Measurements from ENCODE around the gene CCDC120.
A peak's percentile ranks its signal among the peaks of the same experiment; 100 is the strongest.

The CCDC120 gene, protein sequence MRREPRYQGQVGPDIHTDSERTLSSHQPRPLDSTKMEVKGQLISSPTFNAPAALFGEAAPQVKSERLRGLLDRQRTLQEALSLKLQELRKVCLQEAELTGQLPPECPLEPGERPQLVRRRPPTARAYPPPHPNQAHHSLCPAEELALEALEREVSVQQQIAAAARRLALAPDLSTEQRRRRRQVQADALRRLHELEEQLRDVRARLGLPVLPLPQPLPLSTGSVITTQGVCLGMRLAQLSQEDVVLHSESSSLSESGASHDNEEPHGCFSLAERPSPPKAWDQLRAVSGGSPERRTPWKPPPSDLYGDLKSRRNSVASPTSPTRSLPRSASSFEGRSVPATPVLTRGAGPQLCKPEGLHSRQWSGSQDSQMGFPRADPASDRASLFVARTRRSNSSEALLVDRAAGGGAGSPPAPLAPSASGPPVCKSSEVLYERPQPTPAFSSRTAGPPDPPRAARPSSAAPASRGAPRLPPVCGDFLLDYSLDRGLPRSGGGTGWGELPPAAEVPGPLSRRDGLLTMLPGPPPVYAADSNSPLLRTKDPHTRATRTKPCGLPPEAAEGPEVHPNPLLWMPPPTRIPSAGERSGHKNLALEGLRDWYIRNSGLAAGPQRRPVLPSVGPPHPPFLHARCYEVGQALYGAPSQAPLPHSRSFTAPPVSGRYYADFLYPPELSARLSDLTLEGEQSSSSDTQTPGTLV

DNA sequence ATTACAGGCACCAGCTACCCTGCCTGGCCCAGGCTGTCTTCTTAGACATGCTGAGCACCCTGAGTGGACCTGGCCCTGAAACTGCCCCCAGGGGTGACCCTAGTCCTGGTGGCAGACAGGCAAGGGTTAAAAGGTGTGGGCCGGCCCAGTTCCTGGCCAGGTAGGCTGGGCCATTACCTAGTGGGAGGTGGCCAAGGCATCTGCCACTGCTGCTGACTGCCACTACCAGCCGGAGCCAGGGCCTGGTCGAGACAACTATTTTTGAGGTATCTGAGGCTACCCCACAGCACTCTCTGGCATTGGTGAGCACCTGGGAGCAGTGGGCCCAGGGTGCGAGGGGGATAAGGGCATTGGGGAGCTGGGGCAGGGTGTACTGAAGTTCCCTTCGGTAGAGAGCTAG, at the start of gene CCDC120:
Gene CCDC120 (plus strand): TSS at position 206 of the 400 bp plus-strand sequence. CDS start 3,043 bp downstream, outside the sequence.
- DNase-seq, result no peak

DNA sequence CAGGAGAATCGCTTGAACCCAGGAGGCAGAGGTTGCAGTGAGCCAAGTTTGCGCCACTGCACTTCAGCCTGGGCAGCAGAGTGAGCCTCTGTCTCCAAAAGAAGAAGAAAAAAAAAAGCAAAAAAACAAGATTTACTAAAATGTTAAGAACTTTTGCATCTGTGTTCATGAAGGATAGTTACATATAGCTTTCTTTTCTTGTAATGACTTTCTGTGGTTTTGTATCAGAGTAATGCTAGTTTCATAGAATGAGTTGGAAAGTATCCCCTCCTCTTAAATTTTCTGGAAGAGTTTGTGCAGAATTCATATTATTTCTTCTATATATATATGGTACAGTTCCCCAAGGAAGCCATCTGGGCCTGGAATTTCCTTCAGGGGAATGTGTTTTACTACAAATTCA, 39.7 kb upstream of the CCDC120 start:
- no peak for DNase-seq

DNA sequence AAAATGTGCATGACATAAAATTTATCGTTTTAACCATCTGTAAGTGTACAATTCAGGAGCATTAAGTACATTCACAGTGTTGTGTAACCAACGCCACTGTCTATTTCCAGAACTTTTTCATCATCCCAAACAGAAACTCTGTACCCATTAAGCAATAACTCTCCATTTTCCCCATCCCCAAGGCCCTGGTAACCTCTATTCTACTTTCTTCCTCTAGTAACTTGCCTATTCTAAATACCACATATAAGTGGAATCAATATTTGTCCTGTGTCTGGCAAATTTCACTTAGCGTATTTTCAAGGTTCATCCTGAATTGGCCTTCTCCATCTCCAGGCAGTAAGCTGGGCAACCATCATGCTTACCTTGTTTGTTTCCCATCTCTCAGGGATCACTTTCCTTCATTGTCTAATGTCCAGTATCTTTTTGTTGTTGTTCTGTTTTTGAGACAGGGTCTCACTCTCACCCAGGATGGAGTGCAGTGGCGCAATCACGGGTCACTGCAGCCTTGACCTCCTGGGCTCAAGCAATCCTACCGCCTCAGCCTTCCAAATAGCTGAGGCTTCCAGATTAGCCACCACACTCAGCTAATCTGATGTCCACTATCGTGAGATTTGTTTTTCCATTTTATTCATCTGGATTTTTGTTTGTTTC, 39.1 kb upstream of the CCDC120 start:
- no peak for DNase-seq

DNA sequence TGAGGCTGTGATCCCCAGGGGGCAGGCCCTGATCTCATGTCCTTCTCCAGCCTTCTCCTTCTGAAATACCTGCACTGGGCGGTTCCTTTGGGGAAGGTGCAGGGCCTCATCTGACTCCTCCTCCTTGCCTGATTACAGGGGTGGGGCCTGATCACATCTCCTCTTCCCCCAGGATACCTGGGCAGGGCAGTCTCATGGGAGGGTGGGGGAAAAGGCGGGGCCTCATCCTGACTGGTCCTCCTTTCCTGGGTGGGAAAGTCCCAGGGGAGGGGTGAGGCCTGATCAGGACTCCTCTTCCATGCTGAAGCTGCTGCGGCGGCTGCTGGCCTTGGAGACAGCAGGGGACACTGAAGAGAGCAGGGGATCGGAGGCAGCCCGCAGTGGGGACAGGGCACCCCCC, 28.9 kb upstream of the CCDC120 start:
- no peak for DNase-seq

DNA sequence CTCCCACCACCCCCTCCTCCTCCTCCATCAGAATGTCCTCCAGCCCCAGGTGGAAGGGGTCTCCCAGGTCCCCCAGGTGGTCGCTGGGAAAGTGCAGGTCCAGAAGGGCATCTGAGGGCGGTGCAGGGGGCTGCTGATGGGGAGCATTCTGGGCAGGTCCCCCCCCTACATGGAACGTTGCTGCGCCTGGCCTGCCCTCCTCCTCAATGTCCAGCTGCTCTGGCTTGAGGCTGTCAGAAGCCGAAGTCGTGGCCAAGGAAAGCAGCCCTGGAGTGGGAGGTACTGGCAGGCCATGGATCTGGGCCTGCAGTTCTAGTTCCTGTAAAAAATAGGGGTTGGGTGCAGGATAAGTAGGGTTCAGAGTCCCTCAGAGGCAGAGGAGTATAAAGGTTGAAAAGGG, 28.5 kb upstream of the CCDC120 start:
- DNase-seq, result no peak

DNA sequence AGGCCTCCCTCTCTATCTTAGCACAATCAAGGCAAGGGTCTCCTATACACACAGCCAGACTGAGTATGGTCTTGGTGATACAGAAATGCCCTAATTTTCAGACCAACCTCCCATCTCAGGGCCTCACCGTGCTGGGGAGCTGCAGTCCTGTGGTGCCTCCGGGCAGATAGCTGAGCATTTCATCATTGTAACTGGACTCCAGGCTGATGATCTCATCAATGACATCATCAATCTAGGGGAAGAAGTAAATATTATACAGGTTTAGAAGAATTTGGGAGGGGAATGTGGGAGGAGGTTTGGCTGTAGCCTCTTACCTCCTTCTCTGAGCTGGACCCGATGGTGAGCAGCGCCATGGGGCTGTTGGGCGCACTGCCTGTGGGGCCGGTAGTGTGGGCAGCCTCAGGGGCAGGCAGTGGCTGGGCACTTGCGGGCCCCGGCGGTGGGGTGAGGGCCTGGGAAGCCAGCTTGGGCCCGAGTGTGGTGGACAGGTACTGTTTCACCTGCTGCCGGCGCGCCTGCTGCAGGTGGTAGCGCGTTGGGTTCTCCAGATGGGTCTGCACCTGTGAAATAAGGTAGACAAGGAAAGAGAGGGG, 20.8 kb upstream of the CCDC120 start:
- DNase-seq, result no peak

DNA sequence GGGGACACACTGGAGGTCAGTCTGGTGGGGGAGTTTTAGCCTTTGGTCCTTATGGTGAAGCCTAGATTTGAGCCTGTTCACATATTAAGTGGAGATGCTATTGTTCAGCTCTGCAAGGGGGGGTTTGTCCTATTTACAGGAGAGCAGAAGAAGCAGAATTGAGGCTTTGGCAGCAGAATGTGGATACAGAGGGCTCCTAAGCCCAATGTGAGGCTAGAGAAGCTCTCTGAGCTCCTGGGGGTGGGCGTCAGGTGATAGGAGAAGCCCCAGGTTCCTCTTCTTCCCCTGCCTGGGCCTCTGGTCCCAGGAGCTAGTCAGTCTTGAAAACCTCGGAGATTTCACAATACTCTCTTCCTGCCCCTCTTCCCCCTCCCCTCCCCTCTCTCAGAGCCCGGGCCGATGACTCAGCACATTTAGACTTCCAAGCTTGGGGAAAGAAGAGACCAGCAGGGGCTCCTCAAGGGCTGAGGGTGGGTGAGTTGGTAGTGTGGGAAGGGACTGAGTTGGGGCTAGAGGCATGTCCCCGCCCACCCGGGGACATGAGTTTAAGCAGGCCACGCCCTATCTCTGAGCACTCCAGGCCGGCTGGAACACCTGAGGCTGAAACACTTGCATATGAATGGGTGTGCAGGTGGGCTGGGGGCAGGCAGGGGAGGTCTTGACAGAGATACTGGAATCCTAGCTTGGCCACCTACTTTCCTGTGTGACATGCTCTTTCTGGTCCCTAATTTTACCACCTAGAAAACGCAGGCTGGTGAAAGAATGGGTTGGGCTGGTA, 19.0 kb upstream of the CCDC120 start:
- peak; percentile 62 for DNase-seq

DNA sequence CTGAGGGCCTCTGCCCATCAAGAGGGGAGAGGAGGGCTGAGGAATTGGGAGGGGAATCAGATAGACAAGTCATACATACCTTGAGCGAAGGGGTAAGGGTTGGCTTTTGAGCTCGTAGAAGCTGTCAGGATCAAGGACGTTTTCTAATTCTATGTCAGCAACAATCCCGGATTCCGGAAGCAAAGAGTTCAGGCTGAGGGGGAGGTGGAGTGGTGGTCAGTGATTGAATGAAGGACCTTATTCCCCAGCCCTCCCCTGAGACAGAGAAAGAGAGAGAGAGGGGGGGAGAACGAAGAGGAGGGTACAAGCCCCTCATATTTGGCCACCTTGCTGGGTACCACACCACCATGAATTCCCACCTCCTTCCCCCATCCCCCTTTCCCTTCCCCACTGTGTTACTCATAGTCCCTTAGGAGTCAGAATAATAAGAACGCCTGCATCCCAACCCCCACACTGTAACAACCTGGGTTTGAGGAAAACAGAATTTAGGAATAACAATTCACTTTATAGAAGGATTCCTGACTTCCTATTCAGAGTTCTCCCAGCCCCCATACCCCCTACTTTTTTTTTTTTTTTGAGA, 18.3 kb upstream of the CCDC120 start:
- DNase-seq, result no peak

DNA sequence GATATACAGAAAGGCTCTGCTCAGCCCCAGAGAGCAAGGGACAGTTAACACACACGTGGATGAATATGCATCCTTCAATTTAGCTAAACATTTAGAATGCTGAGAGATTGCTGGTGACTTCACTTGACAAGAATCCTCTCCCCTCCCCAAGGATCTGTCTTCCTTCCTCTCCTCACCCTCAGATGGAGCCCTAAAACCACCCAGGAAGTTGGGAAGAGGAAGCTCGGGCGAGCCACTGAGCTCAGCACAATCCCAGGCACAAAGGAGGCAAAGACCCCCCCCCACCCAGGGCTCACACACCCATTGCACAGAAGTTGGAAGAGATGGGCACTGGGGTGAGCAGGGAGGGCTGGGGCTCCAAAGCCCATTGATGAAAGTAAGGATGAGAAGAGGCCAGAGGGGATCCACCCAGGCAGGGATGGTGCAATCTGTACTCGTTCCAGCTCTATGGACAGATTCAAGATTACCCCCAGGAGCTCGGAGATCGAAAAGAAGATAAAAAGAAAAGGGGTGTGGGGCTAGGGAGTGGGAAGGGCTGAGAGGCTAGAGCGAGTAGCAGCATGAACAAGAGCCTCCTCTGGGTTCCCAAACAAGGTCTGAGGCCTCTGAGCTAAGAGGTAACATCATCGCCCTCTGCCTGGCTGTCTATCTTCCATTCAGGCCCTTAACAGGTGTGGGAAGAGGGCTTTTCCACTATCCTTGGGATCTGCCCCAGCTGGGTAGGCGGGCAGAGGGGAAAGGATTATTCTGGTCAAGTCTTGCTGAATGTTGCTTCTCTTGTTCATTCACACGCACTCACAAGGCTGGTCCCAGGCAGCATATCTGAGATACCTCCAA, 16.8 kb upstream of the CCDC120 start:
- DNase-seq, result peak; percentile 24

DNA sequence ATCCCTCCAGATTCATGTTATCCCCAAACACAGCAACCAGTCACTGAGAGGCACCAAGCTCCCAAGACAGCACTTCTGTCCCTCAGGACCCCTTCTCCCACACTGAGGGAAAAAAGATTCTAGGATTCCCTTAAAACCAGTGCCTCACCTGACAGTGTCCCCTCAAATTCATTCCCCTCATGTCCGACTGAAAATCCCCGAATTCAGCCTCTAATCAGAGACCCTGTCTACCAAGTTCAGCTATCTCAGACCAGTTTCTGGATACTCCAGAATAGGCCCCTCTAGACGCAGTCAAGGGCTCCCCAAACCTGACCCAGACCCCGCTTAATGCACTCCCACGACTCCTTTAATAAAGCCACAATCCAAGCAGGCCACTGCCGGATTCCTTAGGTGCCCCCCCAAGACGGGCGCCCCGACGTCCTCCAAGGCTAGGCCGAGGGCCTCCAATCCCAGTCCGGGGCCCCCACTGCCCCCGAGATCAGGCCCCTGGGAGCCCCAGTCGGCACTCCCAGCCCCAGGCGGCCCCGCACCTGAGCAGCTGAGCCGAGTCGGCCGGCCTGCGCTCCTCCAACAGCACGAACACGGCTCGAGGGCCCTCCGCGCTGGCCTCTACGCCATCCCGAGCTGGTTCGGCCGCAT, 16.1 kb upstream of the CCDC120 start:
- DNase-seq, result no peak

DNA sequence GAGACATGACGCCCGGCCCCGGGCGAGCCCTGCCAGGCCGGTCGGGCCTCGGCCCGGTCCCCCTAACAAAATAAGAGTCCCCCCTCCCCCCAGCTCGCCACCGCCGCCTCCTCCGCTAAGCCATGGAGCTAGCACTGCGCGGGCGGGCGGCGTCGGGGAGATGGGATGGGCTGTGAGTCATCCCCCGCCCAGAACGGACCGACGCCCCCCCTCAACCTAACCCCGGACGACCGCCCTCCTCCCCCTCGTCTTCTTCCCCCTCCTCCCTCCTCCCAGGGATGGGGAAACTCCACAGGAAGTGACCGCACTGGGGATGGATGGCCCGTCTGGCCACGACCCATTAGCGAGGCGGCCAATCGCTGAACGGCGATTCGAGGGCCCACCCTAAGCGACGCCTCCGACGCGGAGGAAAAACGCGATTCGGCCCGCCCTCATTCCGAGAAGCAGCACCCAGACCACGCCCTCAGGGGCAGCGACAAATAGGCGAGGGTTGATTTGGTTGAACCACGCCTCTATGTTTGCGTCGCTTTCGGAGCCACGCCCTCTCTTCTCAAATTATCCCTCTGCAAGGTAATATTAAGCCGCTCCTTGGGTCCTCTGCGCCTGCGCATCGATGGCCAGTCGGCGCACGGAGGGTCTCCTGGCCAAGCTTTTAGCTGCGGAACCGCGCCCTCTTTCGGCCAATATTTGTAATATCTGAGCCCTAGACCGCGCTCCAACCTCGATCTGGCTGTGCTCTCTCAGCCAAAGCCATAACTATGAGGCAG, 15.4 kb upstream of the CCDC120 start, which contains the start of gene TFE3:
Gene TFE3 (minus strand): TSS at position 138 of the 767 bp plus-strand sequence. CDS start 131 bp downstream, at position 7.
- DNase-seq, result peak; percentile 99

DNA sequence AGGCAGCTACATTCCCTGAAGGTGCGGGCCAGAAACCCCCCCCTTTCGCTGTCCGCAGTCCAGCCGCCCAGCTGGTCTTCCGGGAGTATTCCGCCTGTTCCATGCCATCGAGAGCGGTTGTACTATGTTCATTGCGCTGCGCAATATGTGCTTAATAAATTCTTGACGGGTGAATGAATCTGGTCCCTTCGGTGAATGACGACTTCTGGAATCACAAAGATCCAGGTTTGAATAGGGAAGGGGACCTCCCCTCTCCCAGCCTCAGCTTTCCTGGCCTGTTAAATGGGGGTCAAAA, 14.9 kb upstream of the CCDC120 start:
- no peak for DNase-seq

DNA sequence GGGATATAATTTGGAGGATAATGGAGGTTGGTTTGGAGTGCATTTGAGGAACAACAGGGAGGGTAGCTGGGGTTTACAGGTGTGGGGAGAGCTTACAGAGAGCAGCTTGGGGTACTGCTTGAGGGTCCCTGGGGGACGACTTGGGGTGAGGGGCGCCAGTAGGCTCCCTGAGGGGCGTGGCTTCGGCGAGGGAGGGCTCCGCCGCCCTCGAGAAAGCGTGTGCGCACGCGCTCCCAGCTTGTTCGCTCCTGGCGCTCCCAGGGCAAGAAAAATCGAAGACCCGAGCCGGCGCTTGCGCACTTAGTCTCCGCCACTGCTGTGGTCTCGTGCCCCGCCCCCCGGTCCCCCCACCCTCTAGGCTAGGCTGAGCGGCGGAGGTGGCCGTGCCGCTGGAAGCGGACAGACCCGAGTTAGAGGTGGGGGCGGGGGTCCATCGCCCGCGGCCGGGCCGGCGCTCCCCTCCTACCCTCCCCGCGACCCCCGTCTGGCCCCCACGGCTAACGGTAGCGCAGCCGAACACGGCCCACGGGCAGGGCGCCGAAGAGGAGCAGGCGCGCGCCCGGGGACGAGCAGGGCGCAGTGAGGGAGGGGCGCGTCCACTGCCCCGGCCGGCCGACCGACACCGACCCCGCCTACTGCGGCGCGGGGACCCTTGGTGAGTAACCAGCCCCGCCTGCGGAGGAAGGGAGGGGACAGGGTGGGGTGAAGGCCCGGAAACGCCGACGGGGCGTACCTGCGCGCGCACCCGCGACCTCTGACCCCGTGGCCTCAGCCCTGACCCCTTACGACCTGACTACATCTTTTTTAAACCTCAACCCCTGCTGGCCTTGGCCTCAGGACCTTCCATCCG, 5.4 kb upstream of the CCDC120 start:
- DNase-seq, result peak; percentile 75

DNA sequence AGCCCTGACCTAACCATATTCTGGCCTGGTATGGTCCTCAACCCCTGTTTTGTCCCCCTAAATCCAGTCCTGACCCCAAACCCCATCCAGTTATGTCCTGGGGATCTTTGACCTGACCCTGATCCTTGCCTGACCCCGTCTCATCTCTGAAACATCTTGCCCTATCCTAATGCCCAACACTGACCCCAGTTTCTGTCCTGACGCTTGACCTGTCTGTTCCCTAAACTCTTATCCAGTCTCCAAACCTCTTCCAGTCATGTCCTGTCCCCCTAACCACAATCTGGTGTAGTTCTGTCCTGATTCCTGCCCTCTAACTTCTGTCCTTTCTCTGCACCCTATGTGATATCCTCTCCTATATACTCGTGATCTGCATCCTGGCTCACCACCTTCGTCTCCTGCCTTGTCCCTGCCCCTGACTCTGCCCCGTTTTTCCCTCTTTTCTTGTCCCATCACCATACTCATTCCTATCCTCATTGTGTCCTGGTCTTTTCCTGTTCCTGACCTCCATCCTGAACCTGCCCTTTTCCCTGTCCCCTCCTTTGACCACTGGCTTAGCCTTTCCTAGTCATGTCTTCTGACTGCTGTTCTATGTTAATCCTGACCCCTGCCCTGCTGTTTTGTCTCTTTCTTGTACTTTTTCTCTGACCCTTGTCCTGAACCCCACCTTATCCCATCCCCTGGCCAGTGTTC, 4.6 kb upstream of the CCDC120 start:
- DNase-seq, result no peak

DNA sequence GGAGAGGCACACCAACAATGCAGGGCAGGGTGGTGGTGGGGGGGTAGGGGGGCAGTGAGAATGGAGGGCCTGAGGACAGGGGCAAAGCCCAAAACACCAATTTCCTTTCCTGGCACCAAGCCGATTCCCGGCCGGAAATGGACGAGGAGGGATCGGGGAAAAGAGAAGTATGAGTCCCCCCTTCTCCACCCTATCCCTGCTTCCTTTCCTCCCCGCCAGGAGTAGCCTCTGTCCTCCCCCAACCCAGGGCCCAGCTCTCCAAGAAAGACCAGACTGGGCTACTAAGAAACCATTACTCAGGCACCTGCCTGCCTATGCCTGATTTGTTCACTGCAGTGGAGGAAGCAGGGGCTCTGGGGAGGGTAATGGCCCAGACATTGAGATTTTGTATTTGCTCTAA, 402 bp downstream of the CCDC120 start:
- no peak for DNase-seq

DNA sequence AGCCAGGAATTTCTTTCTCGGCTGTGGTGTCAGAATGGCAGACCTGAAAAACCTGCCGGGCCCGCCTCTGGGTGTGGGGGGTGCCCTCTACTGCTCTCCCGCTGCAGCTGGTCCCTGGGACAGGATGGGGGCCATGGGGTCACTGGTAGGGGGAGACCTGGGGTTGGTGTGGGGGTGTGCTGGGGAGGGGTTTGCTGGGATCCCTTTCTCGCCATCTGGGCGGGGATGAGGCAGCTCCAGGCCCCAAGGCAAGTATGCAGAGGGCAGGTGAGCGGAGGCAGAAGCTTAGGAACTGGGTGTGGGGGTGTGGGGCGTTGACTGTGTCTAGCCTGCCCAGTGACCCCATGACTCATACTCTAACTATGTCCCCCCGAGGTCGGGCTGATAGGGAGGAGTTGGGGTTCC, 884 bp downstream of the CCDC120 start:
- DNase-seq, result no peak

DNA sequence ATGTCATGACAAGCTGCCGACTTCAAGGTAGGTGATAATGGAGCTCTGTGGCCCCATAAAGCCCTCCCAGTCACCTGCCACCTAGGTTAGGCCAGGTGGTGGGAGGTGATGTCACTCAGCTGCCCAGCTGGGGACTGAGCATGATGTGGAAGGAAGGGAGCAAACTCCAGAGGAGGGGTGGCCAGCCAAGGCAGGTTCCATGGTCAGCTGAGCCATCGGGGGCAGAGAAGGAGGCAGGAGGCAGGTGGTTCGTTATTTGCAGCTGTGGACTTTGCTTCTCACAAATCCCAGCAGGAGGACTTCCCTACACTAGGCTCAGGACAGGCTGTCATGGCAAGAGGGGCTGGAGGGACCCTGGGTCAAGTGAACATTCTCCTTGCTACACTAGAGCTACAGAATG, 2.1 kb downstream of the CCDC120 start:
- no peak for DNase-seq

DNA sequence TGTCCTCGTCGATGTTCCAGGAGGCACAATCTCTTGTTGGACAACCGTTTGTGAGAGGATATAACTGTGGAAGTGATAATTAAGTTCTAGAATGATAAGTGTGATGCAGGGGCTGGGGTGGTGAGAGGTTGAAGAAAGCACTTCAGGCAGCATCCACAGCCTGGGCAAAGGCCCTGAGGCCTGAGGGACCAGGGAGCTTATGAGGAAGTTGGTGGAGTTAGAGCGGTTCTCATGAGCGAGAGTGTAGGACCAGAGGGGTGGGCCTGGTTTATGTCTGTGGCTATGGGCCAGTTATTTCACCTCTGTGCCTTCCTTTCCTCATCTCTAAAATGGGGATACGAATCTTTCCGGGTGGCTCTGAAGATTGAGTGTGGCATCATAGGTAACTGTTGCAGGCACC, 2.7 kb downstream of the CCDC120 start:
- no peak for DNase-seq

DNA sequence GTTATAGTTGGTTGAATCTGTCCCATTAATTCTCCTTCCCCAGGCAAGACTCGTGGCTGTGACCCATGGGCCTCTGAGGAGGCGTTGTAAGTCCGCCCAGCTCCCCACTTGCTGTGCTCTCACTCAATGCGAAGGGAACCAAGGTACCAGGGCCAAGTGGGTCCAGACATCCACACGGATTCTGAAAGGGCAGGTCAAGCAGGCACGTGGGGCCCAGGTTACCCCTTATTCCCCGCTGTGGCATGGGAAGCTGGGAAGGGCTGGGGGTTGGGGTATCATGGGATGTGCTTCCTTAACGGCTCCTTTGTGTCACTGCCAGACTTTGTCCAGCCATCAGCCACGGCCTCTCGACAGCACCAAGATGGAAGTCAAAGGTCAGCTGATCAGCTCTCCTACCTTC, 3.1 kb downstream of the CCDC120 start:
- DNase-seq, result no peak

Data from CD4-positive, alpha-beta T cell treated with Interleukin-17A for 1 hour (primary cell).